Panc1 (cell line): ENCODE measurements around the gene DAGLA.

Experiments
- CTCF ChIP-seq: fragments of 450-650 bp; IDR thresholded peaks from 2 replicates; pipeline ENCODE4 v1.5.1; 2017; ENCODE audit warnings: mild to moderate bottlenecking
- TF ChIP-seq, protein P1 (sequence below), 2 experiments: IDR thresholded peaks; 2 replicates each; pipeline ENCODE4 v1.6.1; 2011 to 2012; ENCODE audit warnings: low read depth in 2 of 2, control low read depth in 1 of 2, low read length in 1 of 2, mild to moderate bottlenecking in 1 of 2, moderate library complexity in 1 of 2; ENCODE audit not compliant: insufficient read depth in 1 of 2

GRCh38 chr11:61693922-61694601, 13.9 kb downstream of the DAGLA start:
- TF ChIP-seq, protein P1, sequence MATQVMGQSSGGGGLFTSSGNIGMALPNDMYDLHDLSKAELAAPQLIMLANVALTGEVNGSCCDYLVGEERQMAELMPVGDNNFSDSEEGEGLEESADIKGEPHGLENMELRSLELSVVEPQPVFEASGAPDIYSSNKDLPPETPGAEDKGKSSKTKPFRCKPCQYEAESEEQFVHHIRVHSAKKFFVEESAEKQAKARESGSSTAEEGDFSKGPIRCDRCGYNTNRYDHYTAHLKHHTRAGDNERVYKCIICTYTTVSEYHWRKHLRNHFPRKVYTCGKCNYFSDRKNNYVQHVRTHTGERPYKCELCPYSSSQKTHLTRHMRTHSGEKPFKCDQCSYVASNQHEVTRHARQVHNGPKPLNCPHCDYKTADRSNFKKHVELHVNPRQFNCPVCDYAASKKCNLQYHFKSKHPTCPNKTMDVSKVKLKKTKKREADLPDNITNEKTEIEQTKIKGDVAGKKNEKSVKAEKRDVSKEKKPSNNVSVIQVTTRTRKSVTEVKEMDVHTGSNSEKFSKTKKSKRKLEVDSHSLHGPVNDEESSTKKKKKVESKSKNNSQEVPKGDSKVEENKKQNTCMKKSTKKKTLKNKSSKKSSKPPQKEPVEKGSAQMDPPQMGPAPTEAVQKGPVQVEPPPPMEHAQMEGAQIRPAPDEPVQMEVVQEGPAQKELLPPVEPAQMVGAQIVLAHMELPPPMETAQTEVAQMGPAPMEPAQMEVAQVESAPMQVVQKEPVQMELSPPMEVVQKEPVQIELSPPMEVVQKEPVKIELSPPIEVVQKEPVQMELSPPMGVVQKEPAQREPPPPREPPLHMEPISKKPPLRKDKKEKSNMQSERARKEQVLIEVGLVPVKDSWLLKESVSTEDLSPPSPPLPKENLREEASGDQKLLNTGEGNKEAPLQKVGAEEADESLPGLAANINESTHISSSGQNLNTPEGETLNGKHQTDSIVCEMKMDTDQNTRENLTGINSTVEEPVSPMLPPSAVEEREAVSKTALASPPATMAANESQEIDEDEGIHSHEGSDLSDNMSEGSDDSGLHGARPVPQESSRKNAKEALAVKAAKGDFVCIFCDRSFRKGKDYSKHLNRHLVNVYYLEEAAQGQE (IDR thresholded peaks at IDR 0.05; ENCODE audit: insufficient read depth in 1 of 2, low read depth in 2 of 2, low read length in 1 of 2) = no peak
- no peak for TF ChIP-seq CTCF
